Gastroesophageal sphincter (tissue), 4 donors: Measurements from ENCODE around the gene MEMO1. TPM values are rescaled to one million over a fixed set of nuclear protein-coding genes. Genes with fewer than 3 reads are reported as not detected.

Source experiments
- ATAC-seq: fragments of 150-250 bp; one replicate; pipeline ENCODE4 v1.9.1; 2016; ENCODE audit warnings: mild to moderate bottlenecking, moderate library complexity
- H3K27ac ChIP-seq, 4 donors: fragments of 200-600 bp; sonication (generic) in 3 of 4; 1 replicate in 3 of 4; 2 replicates in 1 of 4; pipeline ENCODE4 v1.5.1; 2016 to 2019
- H3K27me3 ChIP-seq: fragments of 200-600 bp; sonication (generic); one replicate; pipeline ENCODE4 v1.5.1; 2019
- H3K36me3 ChIP-seq, 2 donors: fragments of 200-600 bp; sonication (generic); one replicate each; pipeline ENCODE4 v1.5.1; 2019; ENCODE audit warnings: control low read depth in 1 of 2
- H3K4me1 ChIP-seq, 3 donors: fragments of 200-600 bp; sonication (generic); 1 replicate in 2 of 3; 2 replicates in 1 of 3; pipeline ENCODE4 v1.5.1; 2016 to 2019; ENCODE audit warnings: control low read depth in 2 of 3
- H3K4me3 ChIP-seq, 2 donors: fragments of 200-600 bp; sonication (generic); one replicate each; pipeline ENCODE4 v1.5.1; 2019; ENCODE audit warnings: mild to moderate bottlenecking in 1 of 2, moderate library complexity in 1 of 2
- H3K9me3 ChIP-seq, 3 donors: fragments of 200-600 bp; sonication (generic); one replicate each; pipeline ENCODE4 v1.5.1; 2017 to 2019; ENCODE audit warnings: control low read depth in 2 of 3
- CTCF ChIP-seq, 4 experiments: fragments of 200-600 bp in 2 of 4; fragments of 450-650 bp in 2 of 4; sonication (generic) in 1 of 4; IDR thresholded peaks; one replicate each; pipeline ENCODE4 v1.5.1; 2017 to 2019; ENCODE audit warnings: antibody characterized with exemption in 4 of 4, mild to moderate bottlenecking in 2 of 4, moderate library complexity in 2 of 4
- EP300 ChIP-seq: sonication (generic); formaldehyde crosslinking; IDR thresholded peaks from one replicate; pipeline ENCODE4 v1.6.1; 2017; ENCODE audit warnings: antibody characterized with exemption, mild to moderate bottlenecking
- POLR2A ChIP-seq, 2 donors: fragments of 450-650 bp; IDR thresholded peaks; one replicate each; pipeline ENCODE4 v1.6.1; 2017; ENCODE audit warnings: antibody characterized with exemption in 2 of 2, mild to moderate bottlenecking in 2 of 2, moderate library complexity in 1 of 2
- POLR2AphosphoS5 ChIP-seq: sonication (generic); formaldehyde crosslinking; IDR thresholded peaks from one replicate; pipeline ENCODE4 v1.6.1; 2017; ENCODE audit warnings: antibody characterized with exemption
- WGBS, 2 donors: methylation state at CpG; one replicate each; pipeline ENCODE4 v1.1.5; 2018; ENCODE audit warnings: low coverage in 1 of 2; 5-methylcytosine and 5-hydroxymethylcytosine counted together
- total RNA-seq, 4 donors: library from RNA; depleted of rRNA; stranded (reverse); fragments of >200 nt; gene quantifications; one replicate each; pipeline ENCODE4 v1.1.0, GENCODE V29; 2016

MEMO1 gene
- total RNA-seq, 4 donors from 2014 or later = 24.4 to 42.2 (median 30.9) TPM

- no peak for ATAC-seq
- H3K9me3 ChIP-seq = no peaks in the 10 kb centered on the region
- WGBS, 2 donors = 100% methylated on average over 2 of the region's 2 CpGs
These were observed 85.3 kb downstream of the MEMO1 start for GRCh38 chr2:31925517-31925916.

GRCh38 chr2:31923662-31924061, 87.1 kb downstream of the MEMO1 start:
- ATAC-seq = no peak

More at GRCh38 chr2:31925517-31925916, 85.3 kb downstream of the MEMO1 start:
- no peak for TF ChIP-seq CTCF (IDR thresholded peaks at IDR 0.05)
- TF ChIP-seq EP300 = no peak
- TF ChIP-seq POLR2A (IDR thresholded peaks at IDR 0.05) = no peak
- TF ChIP-seq POLR2AphosphoS5 = no peak
- Histone ChIP-seq H3K36me3 (peaks cover 0 to 21% of the 10 kb centered on the region in 2 donors), H3K4me1 (no peaks in the 10 kb centered on the region), H3K27ac (no peak overlapping the region), H3K27me3 (no peaks in the 10 kb centered on the region), H3K4me3 (no peak overlapping the region)

DNA sequence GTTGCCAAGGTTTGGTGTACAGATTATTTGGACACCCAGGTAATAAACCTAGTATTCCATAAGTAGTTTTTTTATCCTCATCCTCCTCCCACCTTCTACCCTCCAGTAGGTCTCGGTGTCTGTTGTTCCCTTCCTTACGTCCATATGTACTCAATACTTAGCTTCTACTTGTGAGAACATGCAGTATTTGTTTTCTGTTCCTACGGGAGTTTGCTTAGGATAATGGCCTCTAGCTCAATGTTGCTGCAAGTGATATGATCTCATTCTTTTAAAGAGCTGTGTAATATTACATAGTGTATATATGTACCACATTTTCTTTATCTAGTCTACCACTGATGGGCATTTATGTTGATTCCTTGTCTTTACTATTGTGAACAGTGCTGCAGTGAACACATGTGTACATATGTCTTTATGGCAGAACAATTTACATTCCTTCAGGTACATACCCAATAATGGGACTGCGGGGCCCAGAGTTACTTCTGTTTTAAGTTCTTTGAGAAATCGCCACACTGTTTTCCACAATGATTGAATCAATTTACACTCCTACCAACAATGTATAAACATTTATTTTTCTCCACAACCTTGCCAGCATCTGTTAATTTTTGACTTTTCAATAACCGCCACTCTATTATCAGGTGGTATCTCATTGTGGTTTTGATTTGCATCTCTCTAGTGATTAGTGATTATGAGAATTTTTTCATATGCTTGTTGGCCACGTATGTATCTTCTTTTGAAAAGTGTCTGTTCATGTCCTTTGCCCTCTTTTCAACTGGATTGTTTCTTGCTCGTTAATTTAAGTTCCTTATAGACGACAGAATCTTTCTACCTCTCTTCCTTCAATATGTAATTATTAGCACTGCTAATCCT, 88.0 kb downstream of the MEMO1 start:
- no peak overlapping the region for H3K4me3 ChIP-seq
- peaks cover 0 to 25% of the 10 kb centered on the region in 2 donors for H3K36me3 ChIP-seq
- 92% methylated on average over 9 of the region's 9 CpGs for WGBS, 2 donors
- H3K9me3 ChIP-seq = no peaks in the 10 kb centered on the region
- H3K27ac ChIP-seq = no peak overlapping the region
- H3K27me3 ChIP-seq = no peaks in the 10 kb centered on the region
- TF ChIP-seq EP300 = no peak
- no peak for TF ChIP-seq POLR2AphosphoS5
- no peak for TF ChIP-seq CTCF (IDR thresholded peaks at IDR 0.05)
- no peak for TF ChIP-seq POLR2A (IDR thresholded peaks at IDR 0.05)
- no peaks in the 10 kb centered on the region for H3K4me1 ChIP-seq
- no peak for ATAC-seq

More at GRCh38 chr2:31923662-31924061, 87.1 kb downstream of the MEMO1 start:
- TF ChIP-seq POLR2AphosphoS5 (no peak), POLR2A (IDR thresholded peaks at IDR 0.05) (no peak), CTCF (IDR thresholded peaks at IDR 0.05) (no peak), EP300 (no peak)
- Histone ChIP-seq H3K27me3 (no peaks in the 10 kb centered on the region), H3K36me3 (peaks cover 0 to 25% of the 10 kb centered on the region in 2 donors), H3K9me3 (no peaks in the 10 kb centered on the region), H3K4me3 (no peak overlapping the region), H3K4me1 (no peaks in the 10 kb centered on the region), H3K27ac (no peak overlapping the region)

- Histone ChIP-seq H3K27me3 (no peaks in the 10 kb centered on the region), H3K4me1 (no peaks in the 10 kb centered on the region), H3K9me3 (no peaks in the 10 kb centered on the region), H3K4me3 (no peak overlapping the region), H3K27ac (no peak overlapping the region), H3K36me3 (peaks cover 0 to 14% of the 10 kb centered on the region in 2 donors)
- 88 to 100% methylated on average over 1 of the region's 1 CpG for WGBS, 2 donors
- no peak for ATAC-seq
- no peak for TF ChIP-seq EP300
- TF ChIP-seq POLR2A (IDR thresholded peaks at IDR 0.05) = no peak
- no peak for TF ChIP-seq POLR2AphosphoS5
- TF ChIP-seq CTCF (IDR thresholded peaks at IDR 0.05) = no peak
These were observed 89.8 kb downstream of the MEMO1 start for GRCh38 chr2:31920962-31921361.

- H3K4me1 ChIP-seq = no peaks in the 10 kb centered on the region
- H3K9me3 ChIP-seq = no peaks in the 10 kb centered on the region
- H3K4me3 ChIP-seq = no peak overlapping the region
- 81 to 100% methylated on average over 3 of the region's 3 CpGs for WGBS, 2 donors
- peaks cover 0 to 12% of the 10 kb centered on the region in 2 donors for H3K36me3 ChIP-seq
- H3K27ac ChIP-seq = no peak overlapping the region
- no peaks in the 10 kb centered on the region for H3K27me3 ChIP-seq
- no peak for ATAC-seq
- no peak for TF ChIP-seq CTCF (IDR thresholded peaks at IDR 0.05)
- TF ChIP-seq POLR2AphosphoS5 = no peak
- no peak for TF ChIP-seq POLR2A (IDR thresholded peaks at IDR 0.05)
- TF ChIP-seq EP300 = no peak
These were observed 91.3 kb downstream of the MEMO1 start for GRCh38 chr2:31919499-31919898.
